Neutrophil (primary cell): Measurements from ENCODE around the gene BICD1.

Experiments used
- H3K27ac ChIP-seq: fragments of 200-600 bp; sonication (generic); 2 replicates; pipeline ENCODE4 v1.5.1; 2016; ENCODE audit warnings: mild to moderate bottlenecking, moderate library complexity
- H3K27me3 ChIP-seq: fragments of 200-600 bp; sonication (generic); 2 replicates; pipeline ENCODE4 v1.6.0; 2016; ENCODE audit warnings: mild to moderate bottlenecking
- H3K36me3 ChIP-seq: fragments of 200-600 bp; sonication (generic); 2 replicates; pipeline ENCODE4 v1.5.1; 2017
- H3K4me1 ChIP-seq, 2 experiments: fragments of 200-600 bp in 1 of 2; sonication (generic) in 1 of 2; 1 replicate in 1 of 2; 2 replicates in 1 of 2; pipeline versions ENCODE4 v1.5.1 to v1.6.1; 2013 to 2016; ENCODE audit warnings: low read depth in 1 of 2, low read length in 1 of 2, mild to moderate bottlenecking in 1 of 2, moderate library complexity in 1 of 2; ENCODE audit not compliant: control insufficient read depth in 1 of 2, insufficient read depth in 1 of 2
- H3K4me3 ChIP-seq, 2 experiments: fragments of 200-600 bp in 1 of 2; sonication (generic) in 1 of 2; 1 replicate in 1 of 2; 2 replicates in 1 of 2; pipeline ENCODE4 v1.5.1; 2013 to 2016; ENCODE audit warnings: low read depth in 1 of 2, low read length in 1 of 2, mild to moderate bottlenecking in 1 of 2, moderate library complexity in 1 of 2
- H3K9me3 ChIP-seq: fragments of 200-600 bp; sonication (generic); 2 replicates; pipeline ENCODE4 v1.5.1; 2016
- TF ChIP-seq, protein P1 (sequence below): fragments of 200-600 bp; sonication (generic); IDR thresholded peaks from 2 replicates; pipeline ENCODE4 v1.5.1; 2016; ENCODE audit warnings: antibody characterized with exemption

The BICD1 gene

DNA sequence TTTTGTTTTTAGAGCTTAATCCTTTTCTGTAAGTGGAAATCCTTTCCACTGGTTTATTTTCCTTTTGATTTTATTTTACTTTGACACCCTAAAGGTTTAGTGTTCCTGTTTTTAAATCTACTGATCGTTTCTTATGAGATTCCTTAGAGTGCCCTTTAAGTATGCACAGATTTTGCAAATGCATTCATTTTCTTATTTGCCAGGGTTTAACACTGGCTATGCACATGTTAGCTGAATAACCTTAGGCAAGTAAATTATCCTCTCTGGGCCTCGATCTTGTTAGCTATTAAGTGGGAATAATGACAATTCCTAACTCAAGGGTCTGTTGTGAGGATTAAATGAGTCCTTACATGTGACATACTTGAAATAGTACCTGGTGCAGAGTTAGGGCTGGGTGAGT lies 136.0 kb downstream of the BICD1 start:
- Histone ChIP-seq H3K27ac (no peak overlapping the region), H3K27me3 (no peaks in the 10 kb centered on the region), H3K4me3 (no peak overlapping the region), H3K36me3 (no peaks in the 10 kb centered on the region), H3K9me3 (no peaks in the 10 kb centered on the region), H3K4me1 (no peaks in the 10 kb centered on the region)
- TF ChIP-seq, protein P1, sequence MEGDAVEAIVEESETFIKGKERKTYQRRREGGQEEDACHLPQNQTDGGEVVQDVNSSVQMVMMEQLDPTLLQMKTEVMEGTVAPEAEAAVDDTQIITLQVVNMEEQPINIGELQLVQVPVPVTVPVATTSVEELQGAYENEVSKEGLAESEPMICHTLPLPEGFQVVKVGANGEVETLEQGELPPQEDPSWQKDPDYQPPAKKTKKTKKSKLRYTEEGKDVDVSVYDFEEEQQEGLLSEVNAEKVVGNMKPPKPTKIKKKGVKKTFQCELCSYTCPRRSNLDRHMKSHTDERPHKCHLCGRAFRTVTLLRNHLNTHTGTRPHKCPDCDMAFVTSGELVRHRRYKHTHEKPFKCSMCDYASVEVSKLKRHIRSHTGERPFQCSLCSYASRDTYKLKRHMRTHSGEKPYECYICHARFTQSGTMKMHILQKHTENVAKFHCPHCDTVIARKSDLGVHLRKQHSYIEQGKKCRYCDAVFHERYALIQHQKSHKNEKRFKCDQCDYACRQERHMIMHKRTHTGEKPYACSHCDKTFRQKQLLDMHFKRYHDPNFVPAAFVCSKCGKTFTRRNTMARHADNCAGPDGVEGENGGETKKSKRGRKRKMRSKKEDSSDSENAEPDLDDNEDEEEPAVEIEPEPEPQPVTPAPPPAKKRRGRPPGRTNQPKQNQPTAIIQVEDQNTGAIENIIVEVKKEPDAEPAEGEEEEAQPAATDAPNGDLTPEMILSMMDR, result no peak

DNA sequence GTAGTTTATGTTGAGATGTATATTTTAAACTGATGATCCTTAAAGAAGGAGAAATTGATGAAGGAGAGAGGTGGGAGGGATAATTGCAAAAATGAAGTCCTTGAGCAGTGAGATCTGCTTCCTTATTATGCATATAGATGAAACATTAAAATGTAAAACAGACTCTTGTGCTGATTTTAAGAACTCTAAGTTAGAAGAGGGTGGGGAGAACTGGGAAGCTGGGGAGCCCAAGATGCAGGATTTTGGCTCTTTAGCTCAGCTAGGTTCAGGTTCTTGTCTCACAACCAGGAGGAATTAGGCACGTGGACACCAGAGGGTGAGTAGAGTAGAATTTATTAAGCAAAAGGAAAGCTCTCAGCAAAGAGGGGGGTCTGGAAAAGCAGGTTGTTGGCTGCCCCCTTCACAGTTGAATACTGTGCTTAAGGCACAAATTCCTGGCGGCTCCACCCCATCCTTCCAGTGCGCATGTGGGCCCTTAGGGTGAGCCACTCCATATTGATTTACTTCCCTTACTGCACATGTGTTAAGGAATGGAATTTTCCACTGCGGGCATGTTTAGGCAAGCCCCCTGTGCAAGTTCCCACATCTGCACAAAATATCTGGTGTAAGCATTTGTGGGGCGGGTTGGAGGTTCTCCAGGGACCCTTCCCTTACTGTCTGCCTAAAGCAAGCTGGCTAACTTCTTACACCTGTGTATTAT lies 141.9 kb downstream of the BICD1 start:
- Histone ChIP-seq H3K9me3 (no peaks in the 10 kb centered on the region), H3K4me1 (no peaks in the 10 kb centered on the region), H3K27me3 (no peaks in the 10 kb centered on the region), H3K27ac (no peak overlapping the region), H3K4me3 (no peak overlapping the region), H3K36me3 (no peaks in the 10 kb centered on the region)
- TF ChIP-seq, protein P1, result no peak

DNA sequence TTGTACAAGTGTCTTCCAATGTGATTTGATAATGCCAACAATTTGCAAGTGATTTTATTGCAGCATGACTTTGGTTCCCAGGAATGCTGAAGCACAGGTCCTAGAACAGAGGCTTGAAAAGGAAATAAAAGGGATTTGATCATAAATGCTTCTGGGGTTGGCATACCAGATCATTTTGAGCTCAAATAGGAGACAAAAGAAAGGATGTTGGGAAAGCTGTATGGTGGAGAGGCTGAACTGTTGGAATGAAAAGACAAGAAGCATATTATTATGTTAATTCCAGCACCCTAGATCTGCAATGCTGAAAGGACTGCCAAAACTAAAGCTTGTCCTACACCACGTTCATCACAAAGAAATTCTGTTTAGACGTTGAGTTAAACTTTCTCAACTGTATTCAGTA lies 143.1 kb downstream of the BICD1 start:
- Histone ChIP-seq H3K27me3 (no peaks in the 10 kb centered on the region), H3K9me3 (no peaks in the 10 kb centered on the region), H3K4me1 (no peaks in the 10 kb centered on the region), H3K36me3 (no peaks in the 10 kb centered on the region), H3K4me3 (no peak overlapping the region), H3K27ac (no peak overlapping the region)
- TF ChIP-seq, protein P1, result no peak

DNA sequence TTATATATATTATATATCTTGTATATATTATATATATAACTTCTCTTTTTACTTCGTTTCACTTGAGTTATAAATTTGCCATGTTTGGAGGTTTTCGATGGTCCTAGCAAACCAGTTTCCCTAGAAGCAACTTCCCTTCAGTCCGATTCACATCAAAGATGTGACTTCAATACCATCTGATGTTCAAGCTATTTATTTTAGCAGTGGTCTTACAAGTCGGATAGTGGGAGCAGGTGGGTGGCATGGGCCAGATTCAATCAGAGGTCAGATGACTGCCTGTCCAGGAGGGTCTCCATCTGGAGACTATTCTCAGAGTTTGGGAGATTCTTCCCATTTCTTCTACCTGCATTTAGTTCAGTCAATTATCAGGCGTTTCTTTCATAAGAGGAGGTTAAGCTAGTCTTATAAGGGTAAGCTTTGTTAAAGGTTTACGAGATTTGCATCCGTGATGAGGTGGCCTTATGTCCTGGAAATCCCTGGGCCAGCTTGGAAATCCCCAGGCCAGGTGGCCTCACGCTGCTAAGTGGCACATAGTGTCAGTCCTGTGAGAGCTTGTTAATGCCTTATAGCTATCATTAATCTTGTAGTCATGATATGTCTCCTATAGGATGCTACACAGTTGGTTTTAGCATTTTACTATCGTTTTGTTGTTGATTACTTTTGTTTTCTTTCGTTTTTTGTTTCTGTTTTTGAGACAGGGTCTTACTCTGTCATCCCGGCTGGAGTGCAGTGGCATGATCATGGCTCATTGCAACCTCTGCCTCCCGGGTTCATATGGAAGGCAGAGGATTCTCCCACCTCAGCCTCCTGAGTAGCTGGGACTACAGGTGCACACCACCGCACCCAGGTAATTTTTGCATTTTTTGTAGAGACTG lies 145.8 kb downstream of the BICD1 start:
- no peaks in the 10 kb centered on the region for H3K4me1 ChIP-seq
- no peaks in the 10 kb centered on the region for H3K9me3 ChIP-seq
- TF ChIP-seq, protein P1, result no peak
- H3K27ac ChIP-seq, result no peak overlapping the region
- H3K4me3 ChIP-seq, result no peak overlapping the region
- H3K36me3 ChIP-seq, result no peaks in the 10 kb centered on the region
- no peaks in the 10 kb centered on the region for H3K27me3 ChIP-seq

DNA sequence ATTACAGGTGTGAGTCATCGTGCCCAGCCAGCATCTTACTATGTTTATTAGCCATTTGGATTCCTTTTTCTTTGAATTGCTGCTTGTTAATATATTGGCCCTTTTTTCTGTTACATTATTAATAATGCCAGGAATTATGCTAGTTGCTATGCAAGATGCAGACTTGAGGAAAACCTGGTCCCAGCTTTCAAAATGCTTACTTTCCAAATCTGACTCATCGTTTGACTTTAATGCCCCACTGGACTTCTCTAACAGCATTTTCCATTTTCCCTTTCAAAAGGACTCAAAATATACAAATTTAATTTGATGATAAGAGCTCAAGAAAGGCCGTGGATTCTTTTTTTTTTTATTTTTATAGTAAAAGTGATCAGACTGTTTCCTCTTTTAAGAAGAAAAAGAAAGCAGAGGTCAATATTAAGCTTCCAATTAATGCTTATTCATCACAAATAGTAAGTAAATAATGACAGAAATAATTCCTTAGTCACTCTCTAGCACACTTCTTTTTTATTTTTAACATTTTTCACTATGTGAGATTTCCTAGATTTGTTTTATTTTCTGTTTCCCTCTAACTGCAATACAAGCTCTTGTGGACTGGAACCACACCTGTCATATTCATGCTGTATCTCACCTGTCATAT lies 146.6 kb downstream of the BICD1 start:
- Histone ChIP-seq H3K4me1 (no peaks in the 10 kb centered on the region), H3K4me3 (no peak overlapping the region), H3K36me3 (no peaks in the 10 kb centered on the region), H3K9me3 (no peaks in the 10 kb centered on the region), H3K27me3 (no peaks in the 10 kb centered on the region), H3K27ac (no peak overlapping the region)
- TF ChIP-seq, protein P1, result no peak
